GM12892 (cell line): ENCODE data around the gene ASPSCR1.

Experiments used
- POLR2A ChIP-seq: IDR thresholded peaks from 2 replicates; pipeline ENCODE4 v1.6.1; 2011; ENCODE audit warnings: low read depth, low read length, control low read depth
- TAF1 ChIP-seq: IDR thresholded peaks from 2 replicates; pipeline ENCODE4 v1.6.1; 2011; ENCODE audit warnings: low read depth, mild to moderate bottlenecking, control low read depth, low read length, borderline replicate concordance

DNA sequence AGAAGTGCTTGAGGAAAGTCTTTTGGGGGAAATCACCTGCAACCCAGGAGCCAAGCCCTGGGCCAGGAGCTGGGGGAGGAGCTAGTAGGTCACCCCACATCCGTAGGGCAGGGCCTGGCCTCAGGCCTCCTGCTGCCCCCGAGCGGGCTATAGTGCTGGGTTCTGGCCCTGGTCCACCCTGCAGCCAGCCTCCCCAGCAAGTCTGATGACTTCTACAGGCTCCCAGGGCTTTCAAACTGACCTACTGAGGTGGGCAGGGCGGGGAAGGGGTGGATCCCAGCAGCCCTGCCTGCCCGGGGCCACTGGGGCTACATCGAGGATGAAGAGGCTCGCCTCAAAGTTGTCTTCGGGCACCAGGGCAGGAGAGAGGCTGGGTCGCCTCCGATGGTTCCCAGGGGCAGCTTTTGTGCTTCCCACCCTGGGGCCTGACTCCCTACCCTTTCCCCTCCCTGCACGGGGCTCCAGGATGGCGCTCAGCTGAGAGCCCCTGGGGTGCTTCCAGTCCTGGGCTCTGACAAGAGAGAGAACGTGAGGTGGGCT lies 40.3 kb downstream of the ASPSCR1 start:
- TF ChIP-seq TAF1 = no peak
- TF ChIP-seq POLR2A = no peak
